Endothelial cell of umbilical vein (primary cell): ENCODE data around the gene PGR. TPM values are rescaled to one million over a fixed set of nuclear protein-coding genes. Genes with fewer than 3 reads are reported as not detected.

ENCODE experiments used
- BruUV-seq: library from RNA; stranded (reverse); fragments of 400-500 nt; replicated peaks from 2 replicates; lab custom pipeline; 2021; lab: Mats Ljungman, UMichigan
- CTCF ChIA-PET: fragments of 300-600, 350-600 bp; sonication (Branson Sonifier 250); formaldehyde crosslinking; loops from one replicate; lab custom pipeline; 2021; ENCODE audit warnings: antibody characterized with exemption, inconsistent platforms; lab: Charles Lee
- POLR2A ChIA-PET: fragments of 300-600, 350-600 bp; sonication (Branson Sonifier 250); formaldehyde crosslinking; loops from one replicate; lab custom pipeline; 2021; ENCODE audit warnings: antibody characterized with exemption, inconsistent platforms; lab: Charles Lee
- DNase-seq: peaks from one replicate; pipeline ENCODE4 v3.0.0-alpha.2; 2011; ENCODE audit warnings: low read depth, low spot score
- FAIRE-seq: peaks from 2 replicates; lab custom pipeline; 2011; peaks lifted over from hg19 to GRCh38; lab: Jason Lieb, UNC
- H2AFZ ChIP-seq: 2 replicates; pipeline ENCODE4 v1.6.0; 2012; ENCODE audit warnings: low read depth, low read length, control low read depth, inconsistent platforms
- H3K27ac ChIP-seq: 2 replicates; pipeline ENCODE4 v1.5.1; 2011; ENCODE audit warnings: low read depth, mild to moderate bottlenecking, control low read depth, low read length, moderate library complexity; ENCODE audit not compliant: insufficient read depth
- H3K27me3 ChIP-seq, 2 experiments: 2 replicates each; pipeline versions ENCODE4 v1.6.0 to v1.6.1; 2011; ENCODE audit warnings: low read length in 2 of 2, mixed read lengths in 1 of 2; ENCODE audit not compliant: control insufficient read depth in 2 of 2, insufficient read depth in 2 of 2
- H3K36me3 ChIP-seq, 2 experiments: 2 replicates in 1 of 2; 3 replicates in 1 of 2; pipeline ENCODE4 v1.5.1; 2011; ENCODE audit warnings: low read length in 2 of 2, mild to moderate bottlenecking in 1 of 2, moderate library complexity in 1 of 2; ENCODE audit not compliant: control insufficient read depth in 2 of 2, insufficient read depth in 2 of 2; ENCODE audit errors: extremely low read depth in 1 of 2
- H3K4me1 ChIP-seq: 3 replicates; pipeline ENCODE4 v1.5.1; 2011; ENCODE audit warnings: mild to moderate bottlenecking, low read length; ENCODE audit not compliant: control insufficient read depth, insufficient read depth; ENCODE audit errors: extremely low read depth
- H3K4me2 ChIP-seq: 2 replicates; pipeline ENCODE4 v1.6.1; 2011; ENCODE audit warnings: low read length, control low read depth, mixed read lengths; ENCODE audit not compliant: insufficient read depth
- H3K4me3 ChIP-seq, 3 experiments: fragments of 200-600 bp in 1 of 3; sonication (generic), shearing (Covaris generic) in 1 of 3; replicated peaks in 1 of 3; 2 replicates each; pipeline ENCODE4 v1.5.1; 2011 to 2016; ENCODE audit warnings: control low read depth in 3 of 3, low read length in 3 of 3, mild to moderate bottlenecking in 2 of 3, inconsistent platforms in 1 of 3, low read depth in 1 of 3, moderate library complexity in 1 of 3; ENCODE audit not compliant: insufficient read depth in 1 of 3
- H3K79me2 ChIP-seq: 2 replicates; pipeline ENCODE4 v1.6.0; 2012; ENCODE audit warnings: low read length, inconsistent platforms; ENCODE audit not compliant: control insufficient read depth, insufficient read depth
- H3K9ac ChIP-seq: replicated peaks from 2 replicates; pipeline ENCODE3; 2011; ENCODE audit warnings: low read length, control low read depth; ENCODE audit not compliant: insufficient read depth; ENCODE audit errors: extremely low read depth
- H3K9me1 ChIP-seq: replicated peaks from 3 replicates; pipeline ENCODE4 v1.6.0; 2011; ENCODE audit warnings: mild to moderate bottlenecking, low read length; ENCODE audit not compliant: control insufficient read depth, insufficient read depth; ENCODE audit errors: extremely low read depth
- H3K9me3 ChIP-seq: replicated peaks from 2 replicates; pipeline ENCODE4 v1.5.1; 2012; ENCODE audit warnings: low read length, inconsistent platforms; ENCODE audit not compliant: control insufficient read depth, insufficient read depth
- H4K20me1 ChIP-seq: replicated peaks from 2 replicates; pipeline ENCODE3; 2011; ENCODE audit warnings: mild to moderate bottlenecking, low read length; ENCODE audit not compliant: control insufficient read depth, insufficient read depth; ENCODE audit errors: extremely low read depth
- CTCF ChIP-seq, 2 donors: IDR thresholded peaks; 1 replicate in 1 of 2; 2 replicates in 1 of 2; pipeline ENCODE4 v1.5.1; 2011; ENCODE audit warnings: low read length in 2 of 2, mild to moderate bottlenecking in 2 of 2, moderate library complexity in 2 of 2, control low read depth in 1 of 2, inconsistent platforms in 1 of 2, low read depth in 1 of 2; ENCODE audit not compliant: insufficient read depth in 1 of 2; ENCODE audit errors: extremely low read depth in 1 of 2
- FOS ChIP-seq: IDR thresholded peaks from 2 replicates; pipeline ENCODE4 v1.6.1; 2011; ENCODE audit warnings: mild to moderate bottlenecking, low read length, moderate library complexity, borderline replicate concordance; ENCODE audit not compliant: insufficient read depth
- GATA2 ChIP-seq: IDR thresholded peaks from 2 replicates; pipeline ENCODE4 v1.7.0; 2011; ENCODE audit warnings: low read depth, mild to moderate bottlenecking, moderate library complexity, mixed read lengths, low read length; ENCODE audit not compliant: insufficient read length, insufficient read depth
- JUN ChIP-seq: IDR thresholded peaks from 2 replicates; pipeline ENCODE4 v1.6.1; 2011; ENCODE audit warnings: borderline replicate concordance, low read depth; ENCODE audit not compliant: insufficient read length, insufficient read depth
- MAX ChIP-seq: IDR thresholded peaks from 2 replicates; pipeline ENCODE4 v1.6.1; 2011; ENCODE audit not compliant: insufficient read depth, insufficient read length
- MYC ChIP-seq: IDR thresholded peaks from one replicate; pipeline ENCODE4 v1.6.1; 2011; ENCODE audit warnings: mild to moderate bottlenecking, low read depth, low read length
- POLR2A ChIP-seq: IDR thresholded peaks from 2 replicates; pipeline ENCODE4 v1.6.1; 2012; ENCODE audit warnings: low read depth, mild to moderate bottlenecking, control low read depth, low read length
- dilution Hi-C: fragments of 300-500 bp; cut with MboI; formaldehyde crosslinking; loops from one replicate; pipeline ENCODE4 v1.15.0; 2019; ENCODE audit warnings: low sequenced_read_pairs; ENCODE audit not compliant: extremely low pct_ligation_motif_present
- intact Hi-C: fragments of 100-400 bp; cut with micrococcal nuclease; formaldehyde crosslinking; loops from one replicate; pipeline ENCODE4 v1.10.0; 2022
- polyA plus RNA-seq, 4 experiments: library from polyadenylated mRNA; depleted of rRNA in 3 of 4; stranded (reverse) in 3 of 4; unstranded in 1 of 4; fragments of >200 nt; gene quantifications; 2 replicates each; pipeline versions ENCODE4 v1.2.1 to v1.2.3, GENCODE V29; 2011 to 2012; ENCODE audit warnings: missing spikeins in 1 of 4
- total RNA-seq: library from RNA; stranded (reverse); gene quantifications from 2 replicates; pipeline ENCODE4 v1.2.3, GENCODE V29; 2021

Gene PGR
- total and polyA plus RNA-seq, 2 donors (not counting 3 experiments of a cell fraction or from before 2014, with no cell fraction given): not detected

GRCh38 chr11:101028644-101029043 lies 101.0 kb downstream of the PGR start:
- H3K4me3 ChIP-seq: no peak overlapping the region
- FAIRE-seq (no peak), DNase-seq (no peak)
- H3K4me2 ChIP-seq: no peak overlapping the region
- CTCF ChIA-PET: no interaction called here
- no peaks in the 10 kb centered on the region for H3K4me1 ChIP-seq
- intact Hi-C loops (no loop called here), dilution Hi-C loops (no loop called here)
- no TSS peak for BruUV-seq
- H3K36me3 ChIP-seq: no peaks in the 10 kb centered on the region
- no peaks in the 10 kb centered on the region for H4K20me1 ChIP-seq
- H3K27ac ChIP-seq: no peak overlapping the region
- TF ChIP-seq POLR2A: no peak
- no peak for TF ChIP-seq JUN
- TF ChIP-seq MAX: no peak
- TF ChIP-seq FOS: no peak
- no peak for TF ChIP-seq GATA2
- no peak for TF ChIP-seq CTCF (IDR thresholded peaks at IDR 0.05; ENCODE audit: extremely low read depth in 1 of 2, insufficient read depth in 1 of 2, low read depth in 1 of 2, low read length in 2 of 2)
- TF ChIP-seq MYC: no peak
- no peak overlapping the region for H2AFZ ChIP-seq
- H3K9ac ChIP-seq: no peak overlapping the region
- no peaks in the 10 kb centered on the region for H3K9me3 ChIP-seq
- H3K27me3 ChIP-seq: no peaks in the 10 kb centered on the region
- H3K79me2 ChIP-seq: no peaks in the 10 kb centered on the region
- POLR2A ChIA-PET: no interaction called here
- H3K9me1 ChIP-seq: no peaks in the 10 kb centered on the region
